Hepatocyte (in vitro differentiated cells): ENCODE data around the gene HOXC11. TPM values are rescaled to one million over a fixed set of nuclear protein-coding genes. Genes with fewer than 3 reads are reported as not detected.

Experiments used
- DNase-seq: peaks from one replicate; pipeline ENCODE4 v3.0.0-alpha.2; 2016; ENCODE audit warnings: low spot score
- H2AFZ ChIP-seq: fragments of 200-600 bp; sonication (generic); 2 replicates; pipeline ENCODE4 v1.6.0; 2016; ENCODE audit warnings: antibody characterized with exemption, mild to moderate bottlenecking
- H3K27ac ChIP-seq: fragments of 200-600 bp; sonication (generic); 2 replicates; pipeline ENCODE4 v1.5.1; 2016; ENCODE audit warnings: mild to moderate bottlenecking
- H3K27me3 ChIP-seq: fragments of 200-600 bp; sonication (generic); 2 replicates; pipeline ENCODE4 v1.6.1; 2016
- H3K36me3 ChIP-seq: fragments of 200-600 bp; sonication (generic); replicated peaks from 2 replicates; pipeline ENCODE4 v1.5.1; 2016; ENCODE audit warnings: low read depth; ENCODE audit not compliant: insufficient read depth
- H3K4me1 ChIP-seq: fragments of 200-600 bp; sonication (generic); 2 replicates; pipeline ENCODE4 v1.5.1; 2016; ENCODE audit warnings: mild to moderate bottlenecking, moderate library complexity; ENCODE audit not compliant: insufficient read depth
- H3K4me2 ChIP-seq: fragments of 200-600 bp; sonication (generic); 2 replicates; pipeline ENCODE4 v1.6.0; 2016
- H3K4me3 ChIP-seq: fragments of 200-600 bp; sonication (generic); 2 replicates; pipeline ENCODE4 v1.5.1; 2016; ENCODE audit warnings: mild to moderate bottlenecking
- H3K79me2 ChIP-seq: fragments of 200-600 bp; sonication (generic); 2 replicates; pipeline ENCODE4 v1.6.0; 2017; ENCODE audit warnings: mild to moderate bottlenecking
- H3K9me2 ChIP-seq: fragments of 200-600 bp; sonication (generic); replicated peaks from 2 replicates; pipeline ENCODE4 v1.6.0; 2017; ENCODE audit warnings: mild to moderate bottlenecking; ENCODE audit not compliant: insufficient read depth
- H3K9me3 ChIP-seq: fragments of 200-600 bp; sonication (generic); 2 replicates; pipeline ENCODE4 v1.5.1; 2016; ENCODE audit warnings: low read depth, mild to moderate bottlenecking
- H4K20me1 ChIP-seq: fragments of 200-600 bp; sonication (generic); 2 replicates; pipeline ENCODE4 v1.6.0; 2016; ENCODE audit warnings: mild to moderate bottlenecking; ENCODE audit not compliant: insufficient read depth, poor library complexity, severe bottlenecking
- CTCF ChIP-seq: fragments of 200-600 bp; sonication (generic); IDR thresholded peaks from 2 replicates; pipeline ENCODE4 v1.5.1; 2016; ENCODE audit warnings: antibody characterized with exemption, mild to moderate bottlenecking; ENCODE audit not compliant: poor library complexity
- EZH2 ChIP-seq: fragments of 200-600 bp; sonication (generic); IDR thresholded peaks from 2 replicates; pipeline ENCODE4 v1.6.1; 2016; ENCODE audit warnings: antibody characterized with exemption, mild to moderate bottlenecking, borderline replicate concordance
- EZH2phosphoT487 ChIP-seq: fragments of 200-600 bp; sonication (generic); IDR thresholded peaks from one replicate; pipeline ENCODE4 v1.6.1; 2018; ENCODE audit warnings: antibody characterized with exemption, mild to moderate bottlenecking, low read depth, moderate library complexity; ENCODE audit not compliant: unreplicated experiment, severe bottlenecking
- WGBS: methylation state at CpG from one replicate; pipeline ENCODE4 v1.1.6; 2016; ENCODE audit warnings: low lambda C conversion rate; ENCODE audit errors: missing lambda C conversion rate; 5-methylcytosine and 5-hydroxymethylcytosine counted together
- polyA plus RNA-seq: library from polyadenylated mRNA; unstranded; fragments of >200 nt; fragmentation: Nextera tagmentation; extraction: Ambion mirVana; gene quantifications from 2 replicates; pipeline ENCODE4 v1.2.1, GENCODE V29; 2016
- total RNA-seq: library from RNA; depleted of rRNA; stranded (reverse); fragments of >200 nt; gene quantifications from 2 replicates; pipeline ENCODE4 v1.2.3, GENCODE V29; 2014

The HOXC11 gene
- total and polyA plus RNA-seq, 2 experiments from 2014 or later = 0.63 to 1.3 TPM

GRCh38 chr12:53984901-53985691, 12.2 kb downstream of the HOXC11 start, which contains the start of gene HOXC10:
TSS of gene HOXC10 (plus strand) at chr12:53985146. CDS start at chr12:53985260, 114 bp downstream.
- Histone ChIP-seq H4K20me1 (no peaks in the 10 kb centered on the region), H2AFZ (peak within 1 kb of the TSS; percentile 74), H3K79me2 (no peaks in the 10 kb centered on the region), H3K4me2 (peak within 1 kb of the TSS; percentile 81), H3K9me2 (no peaks in the 10 kb centered on the region), H3K4me3 (no peak within 1 kb of the TSS), H3K4me1 (peaks cover 14% of the 10 kb centered on the region), H3K27me3 (peaks cover 95% of the 10 kb centered on the region), H3K36me3 (no peaks in the 10 kb centered on the region), H3K27ac (no peak within 1 kb of the TSS), H3K9me3 (no peaks in the 10 kb centered on the region)
- 14% methylated on average over 44 of the region's 55 CpGs for WGBS
- peak; percentile 93 for DNase-seq
- TF ChIP-seq EZH2 (no peak), EZH2phosphoT487 (no peak), CTCF (peak; percentile 70)

GRCh38 chr12:53985692-53985993, 12.7 kb downstream of the HOXC11 start:
- no peak for DNase-seq
- Histone ChIP-seq H3K9me3 (no peaks in the 10 kb centered on the region), H3K4me1 (peaks cover 14% of the 10 kb centered on the region), H3K36me3 (no peaks in the 10 kb centered on the region), H4K20me1 (no peaks in the 10 kb centered on the region), H2AFZ (peak overlapping the region; percentile 74), H3K79me2 (no peaks in the 10 kb centered on the region), H3K27me3 (peaks cover 94% of the 10 kb centered on the region), H3K4me2 (peak overlapping the region; percentile 81), H3K27ac (no peak overlapping the region), H3K9me2 (no peaks in the 10 kb centered on the region), H3K4me3 (no peak overlapping the region)
- TF ChIP-seq EZH2 = no peak
- no peak for TF ChIP-seq CTCF
- no peak for TF ChIP-seq EZH2phosphoT487
- 24% methylated on average over 21 of the region's 21 CpGs for WGBS

- no peak overlapping the region for H3K27ac ChIP-seq
- no peaks in the 10 kb centered on the region for H4K20me1 ChIP-seq
- TF ChIP-seq CTCF (no peak), EZH2 (peak; percentile 98), EZH2phosphoT487 (peak; percentile 63)
- H2AFZ ChIP-seq = peak overlapping the region; percentile 74
- peak overlapping the region; percentile 81 for H3K4me2 ChIP-seq
- WGBS = 7% methylated on average over 40 of the region's 50 CpGs
- no peaks in the 10 kb centered on the region for H3K79me2 ChIP-seq
- H3K9me2 ChIP-seq = no peaks in the 10 kb centered on the region
- H3K4me3 ChIP-seq = no peak overlapping the region
- H3K9me3 ChIP-seq = no peaks in the 10 kb centered on the region
- no peak for DNase-seq
- H3K27me3 ChIP-seq = peaks cover 94% of the 10 kb centered on the region
- H3K36me3 ChIP-seq = no peaks in the 10 kb centered on the region
- peaks cover 14% of the 10 kb centered on the region for H3K4me1 ChIP-seq
These were observed 13.2 kb downstream of the HOXC11 start for GRCh38 chr12:53985994-53986685.
